Renal pelvis (tissue), 4 donors: ENCODE results near the gene C10orf67. TPM values are rescaled to one million over a fixed set of nuclear protein-coding genes. Genes with fewer than 3 reads are reported as not detected.
A peak's percentile ranks its signal among the peaks of the same experiment; 100 is the strongest.
"Not testable (repeated sequence)": the region's sequence is repeated elsewhere in the genome, so short reads cannot be mapped to it uniquely, and the experiment has no call there.

ENCODE experiments used
- DNase-seq: peaks from one replicate; pipeline ENCODE4 v3.0.0-alpha.2; 2013
- polyA plus RNA-seq, 3 donors: library from polyadenylated mRNA; unstranded; fragments of 120-200 nt; gene quantifications; one replicate each; pipeline ENCODE4 v1.2.1, GENCODE V29; 2013; ENCODE audit not compliant: insufficient read length in 3 of 3

C10orf67 gene
- polyA plus RNA-seq, 3 donors: 2.1 to 3.0 (median 2.2) TPM

DNA sequence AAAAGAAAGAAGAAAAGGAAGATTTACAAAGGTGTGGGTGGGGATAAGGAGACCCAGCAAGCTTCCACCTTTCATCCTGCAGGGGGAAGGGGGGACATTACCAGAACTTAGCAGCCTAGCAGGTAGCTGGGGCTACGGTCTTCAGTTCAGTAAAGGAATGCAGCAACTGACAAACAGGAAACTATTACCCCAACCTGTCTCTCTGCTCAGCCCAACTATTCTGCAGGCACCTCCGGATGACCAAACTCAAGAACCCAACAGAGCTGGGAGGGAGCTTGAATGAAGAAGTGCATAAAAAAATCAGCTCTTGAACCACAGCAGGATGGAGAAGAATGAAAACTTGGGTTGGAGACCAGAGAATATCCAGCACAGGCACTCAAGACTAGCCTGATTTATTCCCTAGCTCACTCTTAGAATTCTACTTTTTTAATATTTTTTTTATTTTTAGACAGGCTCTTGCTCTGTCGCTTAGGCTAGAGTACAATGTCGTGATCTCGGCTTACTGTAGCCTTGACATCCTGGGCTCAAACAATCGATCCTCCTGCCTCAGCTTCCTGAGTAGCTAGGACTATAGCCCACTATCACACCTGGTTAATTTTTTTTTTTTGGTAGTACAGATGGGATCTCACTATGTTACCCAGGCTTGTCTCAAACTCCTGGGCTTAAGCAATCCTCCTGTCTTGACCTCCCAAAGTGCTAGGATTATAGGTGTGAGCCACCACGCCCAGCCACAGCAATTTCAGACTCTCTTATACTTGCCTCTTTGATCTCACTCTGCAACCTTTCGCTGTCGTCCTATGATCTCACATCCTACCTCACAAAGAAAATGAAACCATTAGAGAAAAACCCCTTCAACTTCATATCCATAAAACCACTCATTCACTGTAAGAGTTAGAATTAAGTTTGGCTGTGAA lies 18.5 kb upstream of the C10orf67 start:
- DNase-seq: no peak

- DNase-seq: no peak
Observed at GRCh38 chr10:23362069-23362830, 17.7 kb upstream of the C10orf67 start.

GRCh38 chr10:23361665-23362064 lies 17.1 kb upstream of the C10orf67 start:
- no peak for DNase-seq

- DNase-seq: no peak
Observed at GRCh38 chr10:23359692-23360380, 15.2 kb upstream of the C10orf67 start.

GRCh38 chr10:23358357-23358756 lies 13.8 kb upstream of the C10orf67 start:
- DNase-seq: no peak

- no peak for DNase-seq
Observed at GRCh38 chr10:23354630-23355279, 10.2 kb upstream of the C10orf67 start.

DNA sequence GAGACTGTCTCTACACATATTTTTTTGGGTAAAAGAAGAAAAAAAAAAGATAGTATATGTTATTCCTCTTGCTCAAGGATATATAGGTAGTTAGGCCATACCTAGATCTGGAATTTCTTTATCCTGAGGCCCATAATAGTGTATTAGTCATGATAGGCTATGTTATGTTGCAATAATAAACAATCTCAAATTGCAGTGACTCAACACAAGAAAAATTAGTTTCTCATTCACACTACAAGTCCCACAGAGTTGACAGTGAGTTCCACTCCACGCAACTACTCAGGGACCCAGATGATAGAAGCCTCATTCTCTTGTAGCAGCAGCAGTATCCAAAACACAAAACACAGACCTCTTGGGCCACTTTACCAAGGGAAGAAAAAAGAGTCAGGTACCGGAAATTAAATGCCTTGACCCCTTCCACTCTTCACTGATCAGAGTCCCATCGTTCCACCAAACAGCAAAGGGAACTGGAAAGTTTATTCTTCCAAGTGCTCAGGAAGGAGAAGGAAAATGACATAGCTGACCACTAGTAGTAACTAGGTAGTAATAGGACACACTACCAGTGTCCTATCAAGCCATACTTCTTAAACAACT lies 7.4 kb upstream of the C10orf67 start:
- peak; percentile 41 for DNase-seq

DNA sequence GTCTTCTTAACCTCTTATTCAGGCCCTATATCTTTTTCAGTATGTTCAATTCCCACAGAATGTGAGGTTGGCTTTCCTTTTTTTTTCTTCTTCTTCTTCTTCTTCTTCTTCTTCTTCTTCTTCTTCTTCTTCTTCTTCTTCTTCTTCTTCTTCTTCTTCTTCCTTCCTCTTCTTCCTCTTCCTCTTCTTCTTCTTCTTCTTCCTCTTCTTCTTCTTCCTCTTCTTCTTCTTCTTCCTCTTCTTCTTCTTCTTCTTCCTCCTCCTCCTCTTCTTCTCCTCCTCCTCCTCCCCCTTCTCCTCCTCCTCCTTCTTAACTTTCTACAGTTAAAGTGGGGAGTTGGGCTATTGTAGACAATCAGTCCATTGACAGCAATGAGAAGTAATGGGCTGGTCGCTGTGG lies 6.1 kb upstream of the C10orf67 start:
- not testable (repeated sequence) for DNase-seq

DNA sequence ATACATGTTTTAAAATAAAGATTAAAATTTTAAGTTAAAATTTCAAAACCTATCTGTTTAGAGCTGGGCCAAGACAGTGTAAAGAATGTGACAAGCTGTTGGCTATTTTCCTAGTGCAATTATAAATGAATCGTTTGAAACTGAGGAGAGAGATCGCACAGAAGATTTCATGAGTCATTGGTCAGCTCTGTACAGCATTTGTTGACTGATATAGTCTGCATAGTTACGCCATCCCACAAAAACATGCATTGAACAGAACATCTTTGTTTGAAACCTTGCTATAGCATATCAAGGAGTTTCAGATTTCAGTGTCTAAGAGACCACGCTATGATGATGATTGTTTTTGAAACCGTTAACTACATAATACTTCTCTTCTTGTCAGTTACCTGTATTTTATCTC lies 1.3 kb upstream of the C10orf67 start:
- no peak for DNase-seq

DNA sequence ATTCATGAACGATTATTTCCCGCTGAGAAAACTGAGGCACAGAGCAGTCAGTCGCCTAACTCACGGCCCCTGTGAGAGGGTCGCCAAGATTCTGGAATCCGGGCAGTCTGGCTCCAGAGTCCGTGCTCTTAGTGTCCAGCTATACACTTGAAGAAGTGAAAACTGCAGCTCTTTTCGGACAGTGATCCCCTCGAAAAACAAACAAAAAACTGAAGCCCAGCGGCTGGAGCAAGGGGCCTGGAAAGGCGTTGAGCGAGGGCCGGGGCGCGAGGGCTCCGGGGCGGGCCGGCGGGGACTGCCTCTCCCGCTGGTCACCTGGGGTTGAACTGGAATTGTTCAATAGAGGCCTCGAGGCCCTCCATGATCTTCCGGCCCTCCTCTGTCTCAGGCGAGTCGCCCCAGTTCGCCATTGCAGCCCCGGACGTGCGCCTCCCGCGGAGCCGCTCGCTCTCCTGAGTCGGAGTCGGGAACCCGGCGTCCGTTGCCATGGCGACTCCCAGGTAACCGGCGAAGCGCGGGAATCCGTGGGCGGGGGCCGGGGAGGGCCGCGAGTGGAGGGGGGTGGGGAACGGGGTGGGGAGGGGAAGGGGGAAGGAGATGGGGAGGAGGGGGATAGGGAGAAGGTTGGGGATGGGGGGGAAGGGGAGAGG lies 881 bp downstream of the C10orf67 start:
- peak; percentile 80 for DNase-seq

- DNase-seq: no peak
Observed at GRCh38 chr10:23342213-23342884, 2.2 kb downstream of the C10orf67 start.

GRCh38 chr10:23341004-23341403 lies 3.6 kb downstream of the C10orf67 start:
- peak; percentile 68 for DNase-seq

DNA sequence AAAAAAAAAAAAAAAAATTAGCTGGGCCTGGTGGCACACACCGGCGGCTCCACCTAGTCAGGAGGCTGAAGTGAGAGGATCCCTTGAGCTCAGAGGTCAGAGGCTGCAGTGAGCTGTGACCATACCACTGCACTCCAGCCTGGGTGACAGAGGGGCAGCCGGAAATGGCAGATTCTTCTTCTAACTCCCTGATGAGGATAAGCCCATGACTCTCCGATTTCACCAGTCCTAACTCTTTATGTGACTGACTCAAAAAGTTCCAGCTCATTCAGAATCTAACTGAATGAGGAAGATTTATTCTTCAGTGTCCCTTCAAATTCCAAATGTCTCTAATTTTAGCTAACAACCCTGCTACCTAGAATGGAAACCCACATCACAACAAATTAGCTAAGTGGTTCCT lies 4.2 kb downstream of the C10orf67 start:
- no peak for DNase-seq

GRCh38 chr10:23338886-23339285 lies 5.7 kb downstream of the C10orf67 start:
- no peak for DNase-seq

DNA sequence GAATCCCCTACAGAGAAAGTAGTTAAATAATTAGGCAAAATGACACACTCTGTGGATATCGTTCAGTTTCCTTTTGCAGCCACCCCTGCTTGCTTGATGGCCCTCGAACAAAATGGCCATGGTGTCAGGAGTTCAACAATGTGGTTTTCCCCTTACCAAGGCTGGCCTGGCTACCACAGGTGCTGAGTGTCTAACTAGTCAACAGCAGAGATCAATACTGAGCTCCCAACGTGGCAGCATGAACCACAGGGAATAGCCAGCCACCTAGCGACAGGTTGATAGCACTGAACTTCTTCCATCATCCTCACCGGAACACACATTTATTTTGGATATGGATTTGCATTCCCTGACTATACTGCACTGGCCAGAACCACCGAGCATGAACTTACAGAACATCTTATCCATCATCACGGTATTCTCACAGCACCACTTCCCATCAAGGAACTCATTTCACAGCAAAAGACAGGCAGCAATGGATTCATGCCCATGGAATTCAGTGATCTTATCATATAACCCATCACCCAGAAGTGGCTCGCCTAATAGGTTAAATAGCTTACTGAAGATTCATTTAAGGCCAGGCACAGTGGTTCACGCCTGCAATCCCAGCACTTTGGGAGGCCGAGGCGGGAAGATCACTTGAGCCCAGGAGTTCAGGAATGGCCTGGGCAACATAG lies 6.3 kb downstream of the C10orf67 start:
- DNase-seq: no peak

GRCh38 chr10:23337616-23338015 lies 7.0 kb downstream of the C10orf67 start:
- no peak for DNase-seq

GRCh38 chr10:23331567-23332301 lies 12.9 kb downstream of the C10orf67 start:
- DNase-seq: no peak

DNA sequence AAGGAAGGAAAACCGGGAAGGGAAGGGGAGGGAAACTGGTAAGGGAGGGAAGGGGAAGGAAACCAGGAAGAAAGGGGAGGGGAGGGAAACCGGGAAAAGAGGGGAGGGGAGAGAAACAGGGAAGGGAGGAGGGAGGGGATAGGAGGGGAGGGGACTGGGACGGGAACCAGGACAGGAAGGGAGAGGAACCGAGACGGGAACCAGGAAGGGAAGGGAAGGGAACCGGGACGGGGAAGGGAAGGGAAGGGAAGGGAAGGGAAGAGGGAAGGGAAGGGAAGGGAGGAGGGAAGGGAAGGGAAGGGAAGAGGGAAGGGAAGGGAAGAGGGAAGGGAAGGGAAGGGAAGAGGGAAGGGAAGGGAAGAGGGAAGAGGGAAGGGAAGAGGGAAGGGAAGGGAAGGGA lies 13.6 kb downstream of the C10orf67 start:
- DNase-seq: no peak
